Measurements from ENCODE around the gene RYR2.

- TF ChIP-seq EZH2phosphoT487 (IDR thresholded peaks at IDR 0.05; ENCODE audit: low read depth) (no peak), CTCF (IDR thresholded peaks at IDR 0.05; ENCODE audit: low read depth, low read length) (no peak)
Measured at GRCh38 chr1:237149857-237150256, 107.9 kb downstream of the RYR2 start.

Data from OCI-LY3 (cell line).